ENCODE measurements around the gene HDAC9.
"Not testable (repeated sequence)": the region's sequence is repeated elsewhere in the genome, so short reads cannot be mapped to it uniquely, and the experiment has no call there.

Gene HDAC9

GRCh38 chr7:18903695-18904094 is 408.1 kb downstream of the HDAC9 start:
- peak; percentile 11 for DNase-seq

GRCh38 chr7:18905316-18905943 is 409.9 kb downstream of the HDAC9 start:
- no peak for DNase-seq

- DNase-seq: no peak
Observed at GRCh38 chr7:18906901-18907300, 411.4 kb downstream of the HDAC9 start.

GRCh38 chr7:18913106-18913505 is 417.6 kb downstream of the HDAC9 start:
- DNase-seq: peak; percentile 22

GRCh38 chr7:18916826-18917225 is 421.3 kb downstream of the HDAC9 start:
- DNase-seq: peak; percentile 47

- DNase-seq: peak; percentile 50
Observed at GRCh38 chr7:18927134-18927533, 431.6 kb downstream of the HDAC9 start.

GRCh38 chr7:18936265-18936664 is 440.7 kb downstream of the HDAC9 start:
- peak; percentile 41 for DNase-seq

- peak; percentile 32 for DNase-seq
Observed at GRCh38 chr7:18939771-18940592, 444.4 kb downstream of the HDAC9 start.

GRCh38 chr7:18940593-18941134 is 445.1 kb downstream of the HDAC9 start:
- no peak for DNase-seq

- peak; percentile 74 for DNase-seq
Observed at GRCh38 chr7:18941207-18941606, 445.7 kb downstream of the HDAC9 start.

GRCh38 chr7:18948521-18948920 is 453.0 kb downstream of the HDAC9 start:
- DNase-seq: peak; percentile 45

GRCh38 chr7:18952846-18953245 is 457.3 kb downstream of the HDAC9 start:
- DNase-seq: no peak

- peak; percentile 81 for DNase-seq
Observed at GRCh38 chr7:18958627-18959026, 463.1 kb downstream of the HDAC9 start.

- DNase-seq: peak; percentile 64
Observed at GRCh38 chr7:18960725-18961124, 465.2 kb downstream of the HDAC9 start.

GRCh38 chr7:18962031-18962430 is 466.5 kb downstream of the HDAC9 start:
- DNase-seq: peak; percentile 52

- no peak for DNase-seq
Observed at GRCh38 chr7:18965657-18966056, 470.1 kb downstream of the HDAC9 start.

GRCh38 chr7:18967755-18968154 is 472.2 kb downstream of the HDAC9 start:
- DNase-seq: not testable (repeated sequence)

- no peak for DNase-seq
Observed at GRCh38 chr7:18971839-18972238, 476.3 kb downstream of the HDAC9 start.

GRCh38 chr7:18974803-18975202 is 479.3 kb downstream of the HDAC9 start:
- peak; percentile 46 for DNase-seq

GRCh38 chr7:18975276-18975675 is 479.7 kb downstream of the HDAC9 start:
- DNase-seq: no peak

GRCh38 chr7:18975689-18976280 is 480.2 kb downstream of the HDAC9 start:
- no peak for DNase-seq

GRCh38 chr7:18976715-18977471 is 481.3 kb downstream of the HDAC9 start:
- DNase-seq: no peak

GRCh38 chr7:18978108-18978495 is 482.6 kb downstream of the HDAC9 start:
- DNase-seq: peak; percentile 95
